Stomach (tissue), 9 donors: ENCODE data around the gene NALCN. TPM values are rescaled to one million over a fixed set of nuclear protein-coding genes. Genes with fewer than 3 reads are reported as not detected.

Experiments
- DNase-seq, 2 donors: peaks; one replicate each; pipeline versions ENCODE4 v3.0.0 to v3.0.0-alpha.2; 2013 to 2019
- H3K27ac ChIP-seq, 5 donors: fragments of 200-600 bp in 4 of 5; sonication (generic) in 4 of 5; one replicate each; pipeline ENCODE4 v1.5.1; 2013 to 2019; ENCODE audit warnings: mild to moderate bottlenecking in 1 of 5, moderate library complexity in 1 of 5
- H3K27me3 ChIP-seq, 3 donors: fragments of 200-600 bp; sonication (generic); one replicate each; pipeline ENCODE4 v1.5.1; 2017 to 2019; ENCODE audit warnings: mixed run types in 1 of 3
- H3K36me3 ChIP-seq, 4 donors: fragments of 200-600 bp; sonication (generic); 1 replicate in 3 of 4; 2 replicates in 1 of 4; pipeline ENCODE4 v1.5.1; 2016 to 2019
- H3K4me1 ChIP-seq, 4 donors: fragments of 200-600 bp; sonication (generic); one replicate each; pipeline ENCODE4 v1.5.1; 2016 to 2019
- H3K4me3 ChIP-seq, 4 donors: fragments of 200-600 bp; sonication (generic) in 3 of 4; one replicate each; pipeline ENCODE4 v1.5.1; 2016 to 2019; ENCODE audit warnings: mild to moderate bottlenecking in 1 of 4
- H3K9me3 ChIP-seq, 4 donors: fragments of 200-600 bp; sonication (generic); one replicate each; pipeline ENCODE4 v1.5.1; 2016 to 2019
- EP300 ChIP-seq: sonication (generic); formaldehyde crosslinking; IDR thresholded peaks from one replicate; pipeline ENCODE4 v1.6.1; 2017; ENCODE audit warnings: antibody characterized with exemption
- POLR2A ChIP-seq, 4 donors: fragments of 450-650 bp; IDR thresholded peaks; one replicate each; pipeline ENCODE4 v1.6.1; 2016; ENCODE audit warnings: antibody characterized with exemption in 4 of 4, control low read depth in 2 of 4, mild to moderate bottlenecking in 1 of 4, moderate library complexity in 1 of 4
- POLR2AphosphoS5 ChIP-seq, 3 donors: sonication (generic); formaldehyde crosslinking; IDR thresholded peaks; one replicate each; pipeline ENCODE4 v1.6.1; 2016; ENCODE audit warnings: antibody characterized with exemption in 3 of 3
- WGBS, 5 donors: extraction: QIAGEN DNeasy Blood & Tissue Kit in 3 of 5; methylation state at CpG; one replicate each; pipeline versions ENCODE4 v1.1.5 to v1.1.7; 2013 to 2018; 5-methylcytosine and 5-hydroxymethylcytosine counted together
- intact Hi-C: fragments of 100-400 bp; cut with DNase I; formaldehyde crosslinking; loops from one replicate; pipeline ENCODE4 v1.15.1; 2023; ENCODE audit warnings: low total_unique reads
- polyA plus RNA-seq, 3 donors: library from polyadenylated mRNA; stranded (reverse); fragments of 200-250 nt; gene quantifications; one replicate each; pipeline ENCODE4 v1.2.3, GENCODE V29; 2013
- total RNA-seq, 5 donors: library from RNA; depleted of rRNA; stranded (reverse); fragments of >200 nt; gene quantifications; one replicate each; pipeline versions ENCODE4 v1.1.0 to v1.2.3, GENCODE V29; 2014 to 2016
- TF ChIP-seq, protein P1 (sequence below), 7 experiments: fragments of 450-650 bp in 4 of 7; fragments of 200-600 bp in 3 of 7; sonication (generic) in 3 of 7; IDR thresholded peaks; one replicate each; pipeline ENCODE4 v1.5.1; 2016 to 2019; ENCODE audit warnings: antibody characterized with exemption in 7 of 7, control low read depth in 2 of 7, mild to moderate bottlenecking in 1 of 7
- donor health status: healthy with polysubstance abuse.
- donor health status: Bipolar disorder and iron deficiency.
- donor health status: healthy.

NALCN gene
- total and polyA plus RNA-seq, 8 donors = 0.15 to 2.9 (median 1.2) TPM; not detected in 2

DNA sequence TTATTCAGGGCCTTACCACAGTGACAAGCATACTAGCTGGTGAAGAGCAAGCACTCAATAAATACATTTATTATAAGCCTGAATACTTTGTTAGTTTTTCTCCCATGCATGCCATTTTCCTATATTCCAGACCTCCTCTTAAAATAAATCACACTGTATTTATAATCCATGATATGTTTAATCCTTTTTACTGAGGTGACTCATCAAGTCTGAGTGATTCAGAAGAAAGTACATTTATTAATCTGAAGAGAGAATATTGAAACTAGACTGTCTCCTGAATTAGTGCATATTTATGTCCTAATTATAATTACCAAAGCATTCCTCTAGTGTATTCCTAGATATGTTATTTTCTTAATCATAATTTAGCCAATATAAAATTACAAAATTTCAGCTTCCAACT lies 323.3 kb downstream of the NALCN start:
- no peak overlapping the region for H3K27ac ChIP-seq
- TF ChIP-seq POLR2AphosphoS5 (IDR thresholded peaks at IDR 0.05) = no peak
- TF ChIP-seq, protein P1, sequence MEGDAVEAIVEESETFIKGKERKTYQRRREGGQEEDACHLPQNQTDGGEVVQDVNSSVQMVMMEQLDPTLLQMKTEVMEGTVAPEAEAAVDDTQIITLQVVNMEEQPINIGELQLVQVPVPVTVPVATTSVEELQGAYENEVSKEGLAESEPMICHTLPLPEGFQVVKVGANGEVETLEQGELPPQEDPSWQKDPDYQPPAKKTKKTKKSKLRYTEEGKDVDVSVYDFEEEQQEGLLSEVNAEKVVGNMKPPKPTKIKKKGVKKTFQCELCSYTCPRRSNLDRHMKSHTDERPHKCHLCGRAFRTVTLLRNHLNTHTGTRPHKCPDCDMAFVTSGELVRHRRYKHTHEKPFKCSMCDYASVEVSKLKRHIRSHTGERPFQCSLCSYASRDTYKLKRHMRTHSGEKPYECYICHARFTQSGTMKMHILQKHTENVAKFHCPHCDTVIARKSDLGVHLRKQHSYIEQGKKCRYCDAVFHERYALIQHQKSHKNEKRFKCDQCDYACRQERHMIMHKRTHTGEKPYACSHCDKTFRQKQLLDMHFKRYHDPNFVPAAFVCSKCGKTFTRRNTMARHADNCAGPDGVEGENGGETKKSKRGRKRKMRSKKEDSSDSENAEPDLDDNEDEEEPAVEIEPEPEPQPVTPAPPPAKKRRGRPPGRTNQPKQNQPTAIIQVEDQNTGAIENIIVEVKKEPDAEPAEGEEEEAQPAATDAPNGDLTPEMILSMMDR (IDR thresholded peaks at IDR 0.05) = no peak
- no peak for TF ChIP-seq EP300
- H3K9me3 ChIP-seq = no peaks in the 10 kb centered on the region
- no peaks in the 10 kb centered on the region for H3K27me3 ChIP-seq
- H3K4me3 ChIP-seq = no peak overlapping the region
- no peaks in the 10 kb centered on the region for H3K4me1 ChIP-seq
- intact Hi-C loops = no loop called here
- H3K36me3 ChIP-seq = no peaks in the 10 kb centered on the region
- no peak for DNase-seq

DNA sequence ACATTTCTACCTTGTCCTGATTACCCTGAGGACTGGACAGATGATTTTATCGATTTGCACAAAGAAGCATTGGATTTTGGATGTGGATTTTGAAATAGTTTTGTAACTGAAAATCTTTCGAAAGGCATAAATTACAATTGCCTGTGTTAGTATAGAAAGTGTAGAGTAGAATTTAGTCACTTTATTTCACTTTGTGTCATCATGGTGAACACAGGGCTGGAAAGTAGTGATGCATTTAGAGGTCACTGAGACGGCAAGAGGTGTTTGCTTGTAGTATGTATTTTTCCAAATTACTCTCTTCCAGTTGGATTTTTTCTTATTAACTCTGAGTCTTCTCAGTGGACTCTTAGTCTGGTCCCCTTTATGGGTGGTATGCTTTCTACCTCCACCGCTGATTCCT lies 326.0 kb downstream of the NALCN start:
- no peak for DNase-seq
- Histone ChIP-seq H3K4me3 (no peak overlapping the region), H3K27me3 (no peaks in the 10 kb centered on the region), H3K27ac (no peak overlapping the region), H3K36me3 (no peaks in the 10 kb centered on the region), H3K4me1 (no peaks in the 10 kb centered on the region), H3K9me3 (no peaks in the 10 kb centered on the region)
- 81 to 87% (median 82%) methylated on average over 4 of the region's 4 CpGs for WGBS, 5 donors
- no peak for TF ChIP-seq EP300
- no peak for TF ChIP-seq POLR2AphosphoS5 (IDR thresholded peaks at IDR 0.05)
- TF ChIP-seq, protein P1 (IDR thresholded peaks at IDR 0.05) = no peak
- intact Hi-C loops = no loop called here

DNA sequence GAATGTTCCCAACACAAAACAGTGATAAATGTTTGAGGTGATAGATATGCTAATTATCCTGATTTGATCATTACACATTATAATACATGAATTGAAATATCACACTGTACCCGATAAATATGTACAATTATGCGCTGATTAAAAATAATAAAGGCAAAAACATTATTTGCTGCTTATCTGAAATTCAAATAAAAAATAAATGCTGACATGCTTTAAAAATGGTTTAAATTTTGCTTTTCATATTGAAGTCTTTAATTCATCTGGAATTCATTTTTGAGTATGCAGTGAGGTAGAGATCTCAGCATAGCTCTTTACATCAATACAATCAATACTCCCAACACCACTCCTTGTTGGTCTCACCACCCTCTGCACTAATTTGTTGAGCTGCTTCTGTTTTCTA lies 330.8 kb downstream of the NALCN start:
- WGBS, 5 donors = 27 to 75% (median 70%) methylated on average over 2 of the region's 2 CpGs
- no peak for TF ChIP-seq EP300
- TF ChIP-seq POLR2A (IDR thresholded peaks at IDR 0.05) = no peak
- no peak for TF ChIP-seq POLR2AphosphoS5 (IDR thresholded peaks at IDR 0.05)
- TF ChIP-seq, protein P1 (IDR thresholded peaks at IDR 0.05) = no peak
- no peak overlapping the region for H3K4me3 ChIP-seq

DNA sequence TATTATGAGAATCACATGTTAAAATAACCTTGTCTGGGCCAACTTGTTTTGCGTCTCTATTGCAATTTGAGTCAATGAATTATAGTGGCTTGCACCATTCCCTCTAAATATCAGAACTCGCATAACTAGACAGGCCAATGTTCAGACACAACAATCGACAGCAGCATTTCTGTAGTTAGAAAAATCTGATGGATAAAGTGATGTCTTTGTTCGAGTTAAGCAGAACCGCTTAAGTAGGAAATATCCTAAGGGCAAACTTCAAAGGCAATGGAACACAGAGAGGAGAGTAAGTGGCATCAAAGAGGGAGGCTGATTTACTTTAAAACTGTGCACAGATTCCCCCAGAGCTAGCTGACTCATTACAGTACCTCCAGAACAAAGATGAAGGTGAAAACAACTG lies 333.9 kb downstream of the NALCN start:
- Histone ChIP-seq H3K9me3 (no peaks in the 10 kb centered on the region), H3K36me3 (no peaks in the 10 kb centered on the region), H3K4me1 (no peaks in the 10 kb centered on the region), H3K4me3 (no peak overlapping the region), H3K27ac (no peak overlapping the region), H3K27me3 (no peaks in the 10 kb centered on the region)
- DNase-seq = no peak
- 78 to 91% (median 88%) methylated on average over 5 of the region's 5 CpGs for WGBS, 5 donors
- TF ChIP-seq POLR2AphosphoS5 (IDR thresholded peaks at IDR 0.05) (no peak), POLR2A (IDR thresholded peaks at IDR 0.05) (no peak), EP300 (no peak)
- TF ChIP-seq, protein P1 (IDR thresholded peaks at IDR 0.05) = no peak
- intact Hi-C loops = no loop called here

More for the DNA sequence above, 330.8 kb downstream of the NALCN start:
- Histone ChIP-seq H3K4me1 (no peaks in the 10 kb centered on the region), H3K27me3 (no peaks in the 10 kb centered on the region), H3K9me3 (no peaks in the 10 kb centered on the region), H3K36me3 (no peaks in the 10 kb centered on the region), H3K27ac (no peak overlapping the region)
- DNase-seq = no peak
- intact Hi-C loops = no loop called here

DNA sequence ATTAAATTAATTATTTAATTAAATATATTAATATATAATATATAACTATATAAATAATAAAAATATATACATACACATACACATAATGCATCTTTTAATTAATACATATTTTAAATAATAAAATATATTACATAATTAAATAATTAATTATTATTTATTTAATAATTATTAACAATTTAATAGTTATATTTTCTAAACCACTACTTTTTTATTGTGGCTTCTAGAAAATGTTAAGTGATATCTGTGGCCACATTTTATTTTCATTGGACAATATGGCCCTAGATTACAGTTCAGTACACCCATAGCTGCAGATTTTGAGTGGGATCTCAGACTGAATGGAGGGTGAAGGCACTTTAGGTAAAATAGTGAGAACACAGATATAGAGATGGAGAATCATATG lies 335.7 kb downstream of the NALCN start:
- intact Hi-C loops = no loop called here
- no peak overlapping the region for H3K4me3 ChIP-seq
- TF ChIP-seq POLR2A (IDR thresholded peaks at IDR 0.05) (no peak), EP300 (no peak)
- H3K27me3 ChIP-seq = no peaks in the 10 kb centered on the region
- H3K27ac ChIP-seq = no peak overlapping the region
- no peaks in the 10 kb centered on the region for H3K36me3 ChIP-seq
- H3K4me1 ChIP-seq = no peaks in the 10 kb centered on the region
- DNase-seq = no peak
- no peaks in the 10 kb centered on the region for H3K9me3 ChIP-seq
